HG03135 (cell line): Measurements from ENCODE around the gene COPS9.

Source experiments
- ATAC-seq: cut with Tn5 transposase; IDR thresholded peaks from one replicate; pipeline ENCODE4 v1.9.1; 2021; ENCODE audit warnings: mild to moderate bottlenecking, moderate library complexity; ENCODE audit not compliant: unreplicated experiment

COPS9 gene

DNA sequence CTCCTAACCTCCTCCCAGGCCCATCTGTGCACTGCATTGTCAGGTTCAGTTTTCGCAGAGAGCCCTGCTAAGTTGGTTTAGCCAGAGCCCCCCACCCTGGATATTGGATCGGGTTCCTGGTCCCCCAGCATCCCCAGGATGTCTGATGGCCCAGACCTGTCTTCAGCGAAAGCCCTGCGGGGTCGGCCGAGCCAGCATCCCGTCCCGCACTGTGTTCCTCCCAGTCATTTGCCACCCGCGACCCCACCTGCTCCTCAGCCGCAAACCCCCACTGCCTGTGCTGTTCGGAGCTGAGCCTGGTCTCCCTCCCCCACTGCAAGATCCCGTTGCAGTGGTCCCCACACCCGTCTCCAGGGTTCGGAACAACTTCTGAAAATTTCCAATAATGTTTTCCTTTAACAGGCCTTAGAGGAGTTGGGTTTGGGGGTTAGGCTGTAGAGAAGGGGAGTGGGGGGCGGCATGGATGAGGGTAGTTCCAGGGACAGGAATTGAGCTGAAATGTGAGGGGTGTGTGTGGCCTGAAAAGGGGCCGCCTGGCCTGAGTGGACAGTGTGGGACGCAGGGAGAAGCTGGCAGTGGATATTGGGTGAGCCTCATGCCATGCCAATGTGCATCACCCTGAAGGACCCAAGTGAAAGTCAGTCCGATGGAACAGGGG is 1.6 kb upstream of the COPS9 start:
- no peak for ATAC-seq

DNA sequence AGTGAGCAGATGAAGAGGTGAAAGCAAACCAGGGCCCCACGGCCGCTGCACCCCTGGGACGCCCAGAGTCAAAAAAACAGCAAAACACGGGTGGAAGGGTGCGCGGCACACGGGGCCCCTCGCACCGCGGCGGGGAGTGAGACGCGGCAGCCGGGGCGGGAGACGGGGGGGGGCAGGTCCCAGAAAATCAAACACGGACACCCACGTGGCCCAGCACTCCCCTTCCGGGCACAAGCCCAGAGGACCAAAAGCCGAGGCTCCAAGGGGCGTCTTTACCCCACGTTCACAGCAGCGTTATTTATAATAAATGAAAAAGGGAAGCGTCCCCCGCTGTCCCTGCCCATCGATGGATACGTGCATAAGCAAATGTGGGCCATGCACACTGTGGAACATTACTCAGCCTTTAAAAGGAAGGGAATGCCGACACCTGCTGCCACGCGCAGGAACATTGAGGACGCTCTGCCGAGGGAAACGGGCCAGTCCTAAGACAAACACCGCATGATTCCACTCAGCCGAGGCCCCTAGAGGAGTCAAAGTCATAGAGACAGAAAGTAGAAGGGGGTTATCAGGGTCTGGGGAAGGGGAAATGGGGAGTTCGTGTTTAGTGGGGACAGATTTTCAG is 677 bp upstream of the COPS9 start:
- ATAC-seq = peak; percentile 9

DNA sequence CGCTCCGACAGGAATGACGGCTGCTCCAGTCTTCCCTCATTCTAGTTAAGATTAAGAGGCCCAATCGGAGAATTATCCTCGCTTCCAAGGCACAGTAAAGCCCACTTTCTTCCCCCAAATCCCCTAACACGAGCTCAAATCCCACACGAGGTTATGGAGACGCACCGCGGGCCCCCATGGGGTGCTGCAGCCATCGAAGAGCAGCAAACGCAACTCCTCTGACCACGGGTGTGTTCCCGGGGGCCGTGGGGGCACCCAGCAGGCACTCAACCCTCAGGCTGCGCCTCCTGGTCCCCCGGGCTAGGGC is 446 bp downstream of the COPS9 start:
- ATAC-seq = peak; percentile 17

DNA sequence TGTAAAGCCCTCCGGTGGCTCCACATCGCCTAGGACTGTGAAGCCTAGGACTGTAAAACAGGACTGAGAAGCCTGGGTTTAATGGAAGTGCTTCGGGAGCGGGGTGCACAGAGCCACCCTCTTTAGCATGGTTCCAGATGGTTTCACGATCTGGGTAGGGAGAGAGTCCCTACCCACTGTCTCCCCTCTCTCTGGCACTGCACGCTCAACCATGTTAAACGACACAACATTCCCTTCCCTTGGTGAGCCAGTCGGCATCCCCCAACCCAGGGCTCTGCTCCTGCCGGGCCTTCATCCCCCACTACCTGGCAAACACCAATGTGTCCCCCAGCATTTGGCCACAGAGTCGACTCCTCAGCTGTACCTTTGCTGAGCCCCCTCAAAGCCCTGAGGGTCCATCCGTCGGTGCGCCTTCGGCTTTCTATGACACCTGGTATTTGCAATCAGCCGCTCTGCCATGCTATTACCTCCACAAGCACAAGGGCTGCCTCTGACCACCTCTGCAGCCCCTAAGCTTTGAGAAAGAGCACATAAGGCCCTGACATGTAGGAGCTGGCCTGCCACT is 1.1 kb downstream of the COPS9 start:
- no peak for ATAC-seq

DNA sequence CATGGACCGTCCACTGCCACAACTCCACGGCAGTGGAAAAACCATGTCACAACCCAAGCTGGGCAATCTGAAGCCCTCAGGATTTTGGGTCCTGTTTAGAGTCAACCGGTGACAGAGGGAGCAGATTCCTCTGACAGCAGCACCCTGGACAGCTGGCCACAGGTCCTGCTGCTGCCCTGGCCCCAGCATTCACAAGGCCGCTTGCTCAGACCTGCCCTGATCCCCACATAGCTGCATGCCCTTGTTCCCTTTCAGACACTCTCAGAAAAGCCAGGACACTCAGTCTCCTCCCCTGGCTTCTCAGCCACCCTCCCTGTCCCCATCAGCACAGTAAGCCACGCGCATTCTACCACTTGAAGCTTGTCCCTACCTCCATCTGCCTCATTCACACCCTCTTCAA is 1.6 kb downstream of the COPS9 start:
- ATAC-seq = no peak

DNA sequence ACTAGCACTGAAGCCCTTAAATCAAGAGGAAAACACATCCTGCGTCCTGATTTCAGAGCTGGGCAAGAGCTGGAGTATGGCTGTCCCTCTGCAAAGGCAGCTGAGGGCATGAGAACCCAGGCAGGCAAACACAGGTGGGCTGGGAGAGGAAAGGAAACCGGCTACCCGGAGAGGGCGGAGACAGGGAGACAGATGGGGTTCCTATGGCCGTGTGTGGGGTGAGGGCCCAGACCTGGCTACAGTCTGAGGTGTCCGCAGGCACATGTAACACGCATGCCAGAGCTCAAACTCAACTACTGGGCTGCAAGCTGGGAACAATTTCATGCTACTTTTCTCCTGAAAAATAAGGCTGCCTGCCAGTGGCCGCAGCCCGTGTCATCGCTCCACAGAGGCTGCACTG is 2.7 kb downstream of the COPS9 start:
- no peak for ATAC-seq

DNA sequence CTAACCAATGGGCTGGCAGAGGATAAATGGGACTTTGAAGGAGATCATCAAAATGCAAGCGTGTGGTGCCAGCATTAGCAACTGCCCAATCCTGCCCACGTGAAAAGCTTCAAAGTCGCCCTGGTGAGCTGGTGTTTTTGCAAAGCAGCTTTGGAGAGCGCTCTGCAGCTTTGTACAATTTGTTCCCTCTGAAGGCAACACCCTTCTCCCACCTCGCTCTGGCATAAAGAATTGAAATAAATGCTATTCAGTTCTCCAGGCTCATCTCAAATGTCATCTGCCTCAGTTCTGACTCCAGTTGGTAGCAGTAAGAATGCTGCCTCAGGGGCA is 3.5 kb downstream of the COPS9 start:
- ATAC-seq = no peak

DNA sequence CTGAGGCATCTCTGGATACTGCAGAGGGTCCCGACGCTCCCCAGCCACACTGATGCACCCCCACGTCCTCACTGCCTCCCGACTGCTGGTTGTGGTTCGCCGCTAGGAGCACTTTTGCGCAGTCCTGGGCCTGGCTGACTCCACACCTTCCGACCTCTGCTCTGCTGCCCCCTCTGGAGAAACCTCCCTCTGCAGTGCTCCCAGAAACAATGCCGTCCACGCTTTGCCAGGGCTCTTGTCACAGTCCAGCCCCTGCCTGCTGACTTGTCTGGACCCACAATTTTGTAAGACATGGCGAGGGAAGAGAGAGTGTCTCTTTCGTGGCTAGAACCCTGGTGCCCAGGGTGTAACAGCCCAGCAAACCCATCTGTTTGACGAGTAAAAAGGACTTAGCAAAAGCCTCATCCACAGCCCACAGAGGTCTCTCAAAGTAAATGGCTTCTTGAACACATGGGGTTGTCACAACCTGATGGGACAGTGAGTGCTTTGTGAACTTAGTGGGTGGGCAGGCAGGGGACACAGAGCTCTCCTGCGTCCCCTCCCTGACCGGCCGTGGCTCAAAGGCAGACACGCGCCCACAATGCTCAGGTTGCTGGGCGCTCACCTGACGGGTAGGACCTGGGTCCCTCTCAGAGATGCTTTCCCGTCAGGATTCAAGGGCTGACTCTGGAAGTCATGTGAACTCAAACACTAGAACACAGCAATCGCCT is 4.0 kb downstream of the COPS9 start:
- ATAC-seq = no peak

DNA sequence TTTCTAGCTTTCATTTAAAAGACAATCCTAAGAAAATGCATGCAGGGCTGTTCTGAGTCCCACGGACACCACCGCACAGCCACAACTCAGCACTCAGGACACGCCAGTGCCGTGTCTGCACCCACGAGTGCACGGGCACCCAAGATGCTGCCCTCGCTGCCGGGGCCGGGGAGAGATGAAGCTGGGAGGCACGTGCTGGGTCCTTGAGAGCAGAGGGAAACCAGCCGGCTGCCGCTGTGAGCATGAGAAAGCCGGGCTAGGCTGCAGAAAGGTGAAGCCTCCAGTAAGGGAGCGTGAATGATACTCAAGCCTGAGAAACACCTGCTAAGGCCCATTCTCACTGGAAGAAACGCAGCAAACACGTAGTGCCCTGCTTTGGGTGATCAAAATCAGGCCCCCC is 4.8 kb downstream of the COPS9 start:
- no peak for ATAC-seq

DNA sequence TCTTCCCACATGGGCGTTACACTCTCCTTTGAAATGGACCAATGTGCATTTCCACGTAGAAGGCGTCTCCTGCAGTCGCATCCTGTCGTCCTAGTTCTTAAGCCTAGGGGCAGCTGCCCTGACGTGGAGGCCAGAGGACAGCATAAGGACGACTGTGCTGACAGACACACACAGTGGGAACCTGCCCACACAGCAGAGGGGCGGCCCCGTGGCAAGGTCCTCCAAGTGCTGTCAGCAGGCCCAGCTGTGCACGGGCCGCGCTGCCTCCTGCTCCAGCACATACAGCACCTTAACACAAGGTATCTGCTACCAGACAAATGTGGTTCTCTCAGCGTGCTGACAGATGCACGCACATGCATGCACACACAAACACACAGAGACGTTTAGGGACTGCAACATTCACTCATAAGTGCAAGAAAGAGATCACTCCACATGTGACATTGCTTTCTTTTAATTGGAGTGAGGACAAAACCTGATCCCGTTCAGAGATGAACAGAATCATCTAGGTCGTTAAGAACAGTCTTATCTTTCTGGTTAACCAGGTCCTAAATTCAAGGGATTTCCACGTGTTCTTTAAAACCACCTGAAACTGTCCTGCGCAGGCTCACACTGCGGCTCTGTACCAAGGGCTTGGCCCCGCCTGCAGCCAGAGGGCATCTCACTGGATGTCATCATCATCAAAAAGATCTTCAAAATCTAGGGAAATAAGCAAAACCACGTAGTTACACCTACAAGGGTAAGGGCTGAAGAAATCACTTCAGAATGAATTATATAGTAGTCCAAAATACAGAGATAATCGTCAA is 5.5 kb downstream of the COPS9 start:
- ATAC-seq = no peak

DNA sequence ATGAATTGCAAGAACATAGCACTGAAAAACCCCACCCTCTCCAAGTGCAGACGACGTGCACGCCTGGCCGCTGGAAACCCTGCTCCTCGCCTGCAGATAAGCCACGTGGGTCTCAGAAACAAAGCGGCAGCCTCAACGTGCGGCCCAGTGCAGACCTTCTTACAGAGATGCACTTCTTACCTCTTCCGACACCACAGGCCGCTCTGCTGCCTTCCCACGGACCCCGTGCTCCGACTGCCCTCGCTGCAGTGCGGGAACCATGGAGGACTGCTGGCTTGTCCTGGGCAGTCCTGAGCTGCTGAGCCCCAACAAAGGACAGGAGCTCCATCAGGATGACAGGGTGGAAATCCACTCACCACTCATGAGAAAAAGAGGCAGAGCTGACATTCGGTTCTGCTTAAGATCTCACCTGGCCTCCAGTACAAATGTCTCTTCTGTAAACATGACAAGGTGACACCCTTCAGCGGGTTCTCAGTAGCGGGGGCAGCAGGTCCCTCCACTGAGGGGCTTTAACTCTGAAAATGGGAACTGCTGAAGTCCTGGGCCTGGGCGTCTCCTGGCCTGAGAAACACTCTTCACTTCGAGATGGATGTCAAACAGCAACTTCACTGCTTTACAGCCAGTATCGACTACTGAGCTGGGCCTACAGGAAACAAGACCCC is 6.2 kb downstream of the COPS9 start:
- ATAC-seq = no peak

DNA sequence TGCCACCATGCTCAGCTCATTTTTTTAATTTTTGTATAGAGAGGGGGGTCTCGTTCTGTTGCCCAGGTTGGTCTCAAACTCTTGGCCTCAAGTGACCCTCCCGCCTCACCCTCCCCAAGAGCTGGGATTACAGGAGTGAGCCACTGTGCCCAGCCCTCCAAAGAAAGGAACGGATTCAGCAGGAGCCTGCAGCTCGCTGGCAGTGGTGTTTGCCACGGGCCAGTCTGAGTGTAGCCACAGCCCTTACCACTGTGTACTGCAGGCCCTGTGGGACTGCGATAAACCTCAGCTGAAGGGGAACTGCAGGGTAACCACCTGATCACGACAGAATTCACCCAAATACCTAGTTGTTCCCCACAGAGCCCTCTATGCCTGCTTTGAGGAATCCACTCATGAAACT is 6.8 kb downstream of the COPS9 start:
- ATAC-seq = no peak

DNA sequence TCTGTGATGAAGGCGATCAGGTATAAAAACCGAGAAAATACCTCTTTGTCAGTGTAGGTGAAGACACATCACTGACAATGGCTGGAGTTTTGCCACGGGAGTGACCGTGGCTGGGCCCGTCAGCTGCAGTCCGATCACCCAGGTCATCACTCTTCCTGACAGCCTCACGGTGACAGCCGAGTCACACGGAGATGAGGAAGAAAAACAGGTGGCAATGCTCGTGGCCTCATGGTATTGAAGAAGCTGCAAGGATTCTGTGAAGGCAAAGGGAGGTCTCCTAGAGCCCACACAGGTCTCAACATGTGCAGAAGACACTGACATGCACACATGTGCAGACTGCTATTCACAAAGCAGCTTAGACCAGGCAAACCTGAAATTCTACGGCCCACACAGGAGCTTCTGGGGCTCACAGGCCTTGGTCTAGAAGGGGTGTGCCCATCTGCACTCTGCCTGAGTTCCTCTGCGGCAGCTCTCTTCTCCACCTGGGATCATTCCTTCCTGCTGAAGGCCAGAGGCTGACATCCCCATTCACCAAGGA is 7.4 kb downstream of the COPS9 start:
- no peak for ATAC-seq

DNA sequence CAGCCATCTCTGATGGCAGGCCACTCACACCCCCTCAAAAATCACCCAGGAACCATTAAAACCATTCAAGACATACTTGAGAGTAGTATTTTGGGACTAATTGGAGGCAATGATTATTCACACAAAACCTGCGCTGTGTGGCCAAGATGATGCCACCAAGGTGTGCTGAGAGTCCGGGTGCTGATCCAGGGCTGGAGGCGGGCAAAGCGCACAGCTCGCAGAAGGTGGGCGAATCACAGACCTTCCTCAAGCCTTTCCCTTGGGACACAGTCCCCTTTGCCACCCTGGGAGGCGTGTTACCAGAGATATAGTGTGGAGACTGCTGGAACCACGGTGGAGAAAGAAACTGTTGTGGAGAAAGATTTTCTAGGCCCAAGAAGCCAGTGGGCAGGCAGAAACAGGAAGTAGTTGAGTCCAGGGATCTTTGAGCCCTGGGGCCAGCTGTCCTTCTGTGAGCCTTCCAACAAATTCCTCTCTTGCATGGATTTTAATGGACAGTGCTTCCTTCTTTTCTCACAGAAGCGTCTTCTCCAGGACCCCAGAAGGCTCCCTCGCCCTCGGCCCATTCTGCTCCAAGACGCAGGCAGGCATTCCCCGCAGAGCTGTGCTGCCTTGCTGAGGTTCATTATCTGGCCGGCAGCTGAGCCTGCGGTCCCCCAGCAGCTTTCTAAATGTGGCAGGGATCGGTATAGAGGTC is 8.0 kb downstream of the COPS9 start:
- no peak for ATAC-seq

DNA sequence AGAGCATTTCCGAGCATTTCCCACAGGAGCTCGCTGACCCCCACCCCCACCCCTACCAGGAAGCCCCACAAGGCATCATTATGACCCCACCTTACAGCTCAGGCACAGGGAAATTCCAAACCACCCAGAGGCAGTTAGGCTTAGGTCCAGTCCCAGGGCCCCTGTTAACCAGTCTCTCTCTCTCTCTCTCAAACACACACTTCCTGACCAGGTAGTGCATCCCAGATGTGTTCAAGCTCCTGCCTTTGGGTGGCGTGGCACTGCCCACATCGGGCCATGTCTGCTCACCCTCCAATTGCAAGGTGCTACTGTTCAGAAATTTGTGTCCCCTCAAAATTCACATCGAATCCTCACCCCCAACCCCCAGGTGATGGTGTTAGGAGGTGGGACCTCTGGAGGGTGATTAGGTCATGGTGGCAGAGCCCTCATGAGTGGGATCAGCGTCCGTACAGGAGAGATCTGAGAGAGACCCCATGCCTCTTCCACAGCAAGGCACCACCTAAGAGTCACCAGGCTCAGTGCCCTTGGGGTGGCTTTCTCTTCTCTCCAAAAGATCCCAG is 8.8 kb downstream of the COPS9 start:
- no peak for ATAC-seq

DNA sequence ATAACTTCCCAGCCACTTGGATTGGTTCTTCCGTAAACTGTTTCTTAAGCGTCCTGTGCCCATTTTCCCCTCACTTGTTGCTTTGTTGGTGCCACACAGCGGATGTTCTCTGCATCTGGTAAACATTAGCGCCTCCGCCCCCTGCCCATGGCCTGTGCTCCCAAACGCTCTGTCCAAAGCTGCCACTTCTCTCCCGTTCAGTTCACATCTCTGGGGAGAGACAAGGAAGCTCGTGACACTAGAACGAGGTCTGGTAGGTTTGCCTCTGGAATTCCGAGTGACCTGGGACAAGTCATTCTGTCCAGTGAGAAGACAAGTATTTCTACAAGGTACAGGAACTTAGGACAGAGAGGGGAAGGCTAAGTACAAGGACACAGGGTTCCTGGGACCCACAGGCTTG is 9.4 kb downstream of the COPS9 start:
- no peak for ATAC-seq

DNA sequence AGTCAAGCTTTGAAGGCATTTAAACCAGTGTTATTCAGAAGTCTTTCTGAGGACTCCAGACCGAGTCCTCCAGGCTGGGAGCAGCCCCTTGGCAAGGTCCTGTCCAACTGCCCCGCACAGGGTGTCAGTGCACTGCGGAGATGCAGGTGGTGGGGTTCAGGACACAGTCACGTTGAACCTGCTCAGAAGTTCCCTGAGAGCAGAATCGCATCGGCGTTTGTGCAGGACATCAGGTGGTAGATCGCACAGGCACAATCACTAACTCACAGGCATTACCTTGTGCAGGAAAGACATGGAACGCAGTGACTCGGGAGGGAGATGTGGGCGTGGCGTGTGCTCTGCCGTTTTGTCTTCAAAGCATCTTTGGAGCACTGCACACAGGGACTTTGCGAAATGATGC is 10.4 kb downstream of the COPS9 start:
- ATAC-seq = no peak

DNA sequence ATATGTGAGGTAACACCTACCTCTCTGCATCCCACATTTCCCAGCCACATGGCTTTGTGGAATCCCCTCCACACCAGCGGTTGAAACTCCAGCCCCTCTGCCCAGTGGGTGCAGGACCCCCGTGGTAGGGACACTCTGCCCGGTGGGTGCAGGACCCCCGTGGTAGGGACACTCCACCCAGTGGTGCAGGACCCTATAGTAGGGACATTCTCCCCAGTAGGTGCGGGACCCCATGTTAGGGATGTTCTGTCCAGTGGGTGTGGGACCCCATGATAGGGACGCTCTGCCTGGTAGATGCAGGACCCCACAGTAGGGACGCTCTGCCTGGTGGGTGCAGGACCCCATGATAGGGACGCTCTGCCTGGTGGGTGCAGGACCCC is 11.5 kb downstream of the COPS9 start:
- ATAC-seq = no peak

DNA sequence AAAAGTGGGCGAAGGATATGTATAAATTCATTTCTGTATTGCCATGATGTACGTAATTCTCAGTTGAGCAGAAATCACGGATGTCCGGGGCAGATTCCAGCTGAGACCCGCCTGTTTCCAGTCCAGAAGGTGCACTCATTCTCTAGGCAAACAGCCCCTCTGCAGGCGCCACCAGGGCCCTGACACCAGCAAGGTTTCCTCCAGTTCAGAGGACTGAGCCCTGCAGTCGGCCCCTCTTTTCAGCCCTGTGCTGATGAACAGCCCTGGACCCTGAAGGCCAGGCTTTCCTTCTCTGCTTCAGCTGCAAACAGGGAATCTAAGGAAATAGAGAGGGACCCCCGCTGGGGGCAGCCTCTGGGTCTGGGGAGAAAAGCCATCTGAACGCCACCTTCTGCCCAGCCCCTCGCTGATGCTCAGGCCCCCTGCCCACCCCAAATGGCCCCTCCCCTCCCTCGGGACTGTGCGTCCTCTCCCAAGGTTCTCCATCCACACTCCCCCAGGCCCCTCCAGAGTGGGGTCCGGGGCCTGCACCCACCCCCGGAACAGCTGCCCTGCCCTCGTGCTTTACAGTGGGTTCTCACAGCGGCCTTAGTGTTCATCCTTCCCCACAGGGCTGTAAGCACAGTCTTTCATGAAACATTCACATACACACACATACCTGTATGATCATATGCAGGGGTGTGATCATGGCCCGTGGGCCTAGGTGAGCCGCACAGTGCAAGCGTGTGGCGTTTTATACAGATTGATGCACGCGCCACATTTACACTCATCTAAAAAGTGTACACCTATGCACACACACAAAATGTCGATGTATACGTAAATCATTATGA is 12.1 kb downstream of the COPS9 start:
- ATAC-seq = no peak
